Measurements from ENCODE around the gene A3GALT2. TPM values are rescaled to one million over a fixed set of nuclear protein-coding genes. Genes with fewer than 3 reads are reported as not detected.

Gene A3GALT2
- total RNA-seq, 2 experiments from 2014 or later, result not detected

DNA sequence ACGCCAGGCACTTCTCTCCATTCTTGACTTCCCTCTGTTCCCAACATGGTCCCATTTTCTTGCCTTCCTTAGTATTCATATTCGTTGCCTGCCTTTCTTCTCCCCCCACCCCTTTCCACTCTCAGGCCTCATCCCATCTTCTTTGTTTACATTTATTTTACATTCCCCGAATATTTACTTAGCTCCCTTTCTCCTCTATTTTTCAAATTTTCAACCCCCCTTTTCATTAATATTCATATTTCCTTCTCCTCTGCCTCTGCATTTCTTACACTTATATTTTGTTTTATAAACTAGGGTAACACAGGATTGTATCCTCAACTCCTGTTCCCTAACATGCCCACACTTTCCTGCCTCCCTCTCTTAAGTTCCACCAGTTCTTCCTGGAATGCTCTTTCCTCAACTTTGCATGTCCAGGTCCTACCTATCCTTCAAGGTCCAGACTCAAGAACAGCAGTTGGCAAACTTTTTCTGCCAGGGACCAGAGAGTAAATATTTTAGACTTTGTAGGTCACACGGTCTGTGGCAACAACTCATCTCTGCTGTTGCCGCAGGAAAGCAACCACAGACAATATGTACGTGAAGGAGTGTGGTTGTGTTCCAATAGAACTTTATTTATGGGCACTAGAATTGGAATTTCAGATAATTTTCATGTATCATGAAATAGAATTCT, 29.8 kb upstream of the A3GALT2 start:
- intact Hi-C loops (cut with micrococcal nuclease; ENCODE audit: unreplicated experiment), result loop anchor here (5.0 kb wide), 1 partner anchor 112 kb away; no protein-coding TSS in a partner anchor
- H3K36me3 ChIP-seq (ENCODE audit: insufficient read depth, low read length), result 0 out of 2 replicates have a peak, but pooled peaks cover 2% of the 10 kb centered on the region
- no peaks in the 10 kb centered on the region for H3K9me3 ChIP-seq (ENCODE audit: low read length)
- TSS peak; percentile 83 for BruUV-seq (replicated peaks)
- H2AFZ ChIP-seq (ENCODE audit: low read length), result peak overlapping the region; percentile 92; the same call in 1 of the 2 replicates
- H3K27ac ChIP-seq (ENCODE audit: low read depth, low read length, poor library complexity, severe bottlenecking), result no peak overlapping the region
- H3K4me3 ChIP-seq (ENCODE audit: low read depth, low read length, poor library complexity, severe bottlenecking), result peak overlapping the region; percentile 73
- CTCF ChIA-PET (ENCODE audit: unreplicated experiment), result interaction anchor here (0.5 kb wide), 1 partner anchor 17 kb away, joined by 3 read pairs; no protein-coding TSS in a partner anchor
- H3K9me2 ChIP-seq (ENCODE audit: insufficient read depth, low read length), result no peaks in the 10 kb centered on the region
- peaks cover 14% of the 10 kb centered on the region; the same call in 1 of the 2 replicates for H3K79me2 ChIP-seq (ENCODE audit: insufficient read depth, low read depth, low read length)
- no peak for TF ChIP-seq EZH2phosphoT487 (IDR thresholded peaks at IDR 0.05; ENCODE audit: borderline replicate concordance, low read depth, low read length)
- TF ChIP-seq, protein P1, sequence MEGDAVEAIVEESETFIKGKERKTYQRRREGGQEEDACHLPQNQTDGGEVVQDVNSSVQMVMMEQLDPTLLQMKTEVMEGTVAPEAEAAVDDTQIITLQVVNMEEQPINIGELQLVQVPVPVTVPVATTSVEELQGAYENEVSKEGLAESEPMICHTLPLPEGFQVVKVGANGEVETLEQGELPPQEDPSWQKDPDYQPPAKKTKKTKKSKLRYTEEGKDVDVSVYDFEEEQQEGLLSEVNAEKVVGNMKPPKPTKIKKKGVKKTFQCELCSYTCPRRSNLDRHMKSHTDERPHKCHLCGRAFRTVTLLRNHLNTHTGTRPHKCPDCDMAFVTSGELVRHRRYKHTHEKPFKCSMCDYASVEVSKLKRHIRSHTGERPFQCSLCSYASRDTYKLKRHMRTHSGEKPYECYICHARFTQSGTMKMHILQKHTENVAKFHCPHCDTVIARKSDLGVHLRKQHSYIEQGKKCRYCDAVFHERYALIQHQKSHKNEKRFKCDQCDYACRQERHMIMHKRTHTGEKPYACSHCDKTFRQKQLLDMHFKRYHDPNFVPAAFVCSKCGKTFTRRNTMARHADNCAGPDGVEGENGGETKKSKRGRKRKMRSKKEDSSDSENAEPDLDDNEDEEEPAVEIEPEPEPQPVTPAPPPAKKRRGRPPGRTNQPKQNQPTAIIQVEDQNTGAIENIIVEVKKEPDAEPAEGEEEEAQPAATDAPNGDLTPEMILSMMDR (conservative IDR thresholded peaks at IDR 0.05; ENCODE audit: low read length), result no peak
- peaks cover 35% of the 10 kb centered on the region for H3K4me1 ChIP-seq (ENCODE audit: insufficient read depth, low read length, poor library complexity, severe bottlenecking)
- H4K20me1 ChIP-seq (ENCODE audit: insufficient read depth, low read length), result peaks cover 17% of the 10 kb centered on the region; the same call in 1 of the 2 replicates
- POLR2A ChIA-PET, result interaction anchor here (0.6 to 1.1 kb wide), 2 partner anchors 46 to 72 kb away, joined by 3 to 4 read pairs; no protein-coding TSS in a partner anchor
- DNase-seq (ENCODE audit: low spot score), result no peak
- peak overlapping the region; percentile 96 for H3K4me2 ChIP-seq (ENCODE audit: low read length)

DNA sequence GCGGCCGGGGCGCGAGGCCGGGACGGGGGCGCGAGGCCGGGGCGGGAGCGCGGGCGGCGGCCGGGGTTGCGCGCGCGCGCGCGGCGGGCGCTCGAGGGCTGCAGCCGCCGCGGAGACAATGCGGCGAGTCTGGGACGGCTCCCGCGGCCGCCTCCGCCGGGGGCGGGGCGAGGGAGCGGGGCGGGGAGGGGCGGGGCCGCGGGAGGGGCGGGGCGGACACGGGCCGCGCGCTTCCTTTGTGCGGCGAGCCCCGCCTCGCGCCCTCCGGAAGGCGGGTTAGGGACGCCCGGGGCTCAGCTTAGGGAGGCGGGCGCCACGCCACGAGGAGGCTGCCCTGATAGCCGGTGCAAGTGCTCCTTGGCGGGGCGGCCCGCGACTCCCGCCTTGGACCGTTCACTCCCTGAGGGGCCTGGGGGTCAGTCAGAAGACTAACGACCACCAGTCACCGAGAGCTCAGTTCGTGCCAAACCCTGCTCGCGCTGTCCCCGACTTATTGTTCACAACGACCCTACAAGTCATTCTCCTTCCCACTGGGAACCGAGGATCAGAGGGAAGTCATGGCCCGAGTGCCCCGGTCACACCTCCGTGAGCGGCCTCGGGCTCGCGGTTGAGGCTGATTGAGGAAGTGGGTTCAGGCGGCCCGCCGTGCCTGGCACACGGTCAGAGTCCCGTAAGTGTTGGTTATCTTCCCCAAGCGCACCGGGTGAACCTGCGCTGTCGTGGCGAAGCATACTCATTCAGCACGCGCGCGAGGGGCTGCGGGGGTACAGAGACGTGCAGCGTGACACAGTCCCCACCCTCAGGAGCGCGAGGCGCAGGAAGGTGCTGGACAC, 29.1 kb upstream of the A3GALT2 start:
- intact Hi-C loops (cut with micrococcal nuclease; ENCODE audit: unreplicated experiment), result loop anchor here (5.0 kb wide), 1 partner anchor 112 kb away; no protein-coding TSS in a partner anchor
- Histone ChIP-seq H4K20me1 (ENCODE audit: insufficient read depth, low read length) (peaks cover 17% of the 10 kb centered on the region; the same call in 1 of the 2 replicates), H2AFZ (ENCODE audit: low read length) (peak overlapping the region; percentile 92), H3K4me2 (ENCODE audit: low read length) (peak overlapping the region; percentile 96), H3K4me3 (ENCODE audit: low read depth, low read length, poor library complexity, severe bottlenecking) (peak overlapping the region; percentile 76), H3K27ac (ENCODE audit: low read depth, low read length, poor library complexity, severe bottlenecking) (peak overlapping the region; percentile 40), H3K4me1 (ENCODE audit: insufficient read depth, low read length, poor library complexity, severe bottlenecking) (peaks cover 35% of the 10 kb centered on the region), H3K79me2 (ENCODE audit: insufficient read depth, low read depth, low read length) (peaks cover 14% of the 10 kb centered on the region; the same call in 1 of the 2 replicates), H3K9me3 (ENCODE audit: low read length) (no peaks in the 10 kb centered on the region), H3K36me3 (ENCODE audit: insufficient read depth, low read length) (0 out of 2 replicates have a peak, but pooled peaks cover 8% of the 10 kb centered on the region), H3K9me2 (ENCODE audit: insufficient read depth, low read length) (no peaks in the 10 kb centered on the region)
- ChIA-PET CTCF (ENCODE audit: unreplicated experiment) (no interaction called here), POLR2A (interaction anchor here (0.7 to 1.1 kb wide), 2 partner anchors 36 to 46 kb away, joined by 4 read pairs; no protein-coding TSS in a partner anchor)
- TF ChIP-seq, protein P1 (conservative IDR thresholded peaks at IDR 0.05; ENCODE audit: low read length), result no peak
- no peak for TF ChIP-seq EZH2phosphoT487 (IDR thresholded peaks at IDR 0.05; ENCODE audit: borderline replicate concordance, low read depth, low read length)
- BruUV-seq (replicated peaks), result no TSS peak
- peak; percentile 91 for DNase-seq (ENCODE audit: low spot score)
